ENCODE results near the gene RNASE4.

DNA sequence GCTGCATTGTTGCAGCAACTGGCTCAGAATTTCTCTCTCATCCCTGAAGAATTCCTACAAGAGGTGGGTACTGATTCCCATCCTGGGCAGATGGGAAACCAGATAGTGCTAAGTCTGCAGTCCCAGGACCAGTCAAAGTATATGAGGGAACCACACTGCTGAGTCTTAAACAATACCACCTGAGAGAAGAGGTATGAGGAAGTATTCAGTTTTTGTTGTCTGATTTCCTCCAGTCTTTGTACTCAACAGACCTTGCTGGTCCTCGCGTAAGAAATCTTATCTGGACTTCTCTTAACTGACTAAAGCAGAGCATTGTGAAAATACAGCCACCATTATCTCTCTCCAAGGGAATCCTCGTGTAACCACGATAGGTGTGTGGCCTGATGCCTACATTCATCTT is 57.8 kb downstream of the RNASE4 start:
- no peak for TF ChIP-seq MYC (IDR thresholded peaks at IDR 0.05; ENCODE audit: low read depth, low read length)
- no peak for TF ChIP-seq POLR2A (IDR thresholded peaks at IDR 0.05; ENCODE audit: extremely low read depth, insufficient read length)
- TF ChIP-seq, protein P1, sequence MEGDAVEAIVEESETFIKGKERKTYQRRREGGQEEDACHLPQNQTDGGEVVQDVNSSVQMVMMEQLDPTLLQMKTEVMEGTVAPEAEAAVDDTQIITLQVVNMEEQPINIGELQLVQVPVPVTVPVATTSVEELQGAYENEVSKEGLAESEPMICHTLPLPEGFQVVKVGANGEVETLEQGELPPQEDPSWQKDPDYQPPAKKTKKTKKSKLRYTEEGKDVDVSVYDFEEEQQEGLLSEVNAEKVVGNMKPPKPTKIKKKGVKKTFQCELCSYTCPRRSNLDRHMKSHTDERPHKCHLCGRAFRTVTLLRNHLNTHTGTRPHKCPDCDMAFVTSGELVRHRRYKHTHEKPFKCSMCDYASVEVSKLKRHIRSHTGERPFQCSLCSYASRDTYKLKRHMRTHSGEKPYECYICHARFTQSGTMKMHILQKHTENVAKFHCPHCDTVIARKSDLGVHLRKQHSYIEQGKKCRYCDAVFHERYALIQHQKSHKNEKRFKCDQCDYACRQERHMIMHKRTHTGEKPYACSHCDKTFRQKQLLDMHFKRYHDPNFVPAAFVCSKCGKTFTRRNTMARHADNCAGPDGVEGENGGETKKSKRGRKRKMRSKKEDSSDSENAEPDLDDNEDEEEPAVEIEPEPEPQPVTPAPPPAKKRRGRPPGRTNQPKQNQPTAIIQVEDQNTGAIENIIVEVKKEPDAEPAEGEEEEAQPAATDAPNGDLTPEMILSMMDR (IDR thresholded peaks at IDR 0.05; ENCODE audit: low read depth, low read length) = no peak
- TF ChIP-seq, protein P2, sequence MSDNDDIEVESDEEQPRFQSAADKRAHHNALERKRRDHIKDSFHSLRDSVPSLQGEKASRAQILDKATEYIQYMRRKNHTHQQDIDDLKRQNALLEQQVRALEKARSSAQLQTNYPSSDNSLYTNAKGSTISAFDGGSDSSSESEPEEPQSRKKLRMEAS (IDR thresholded peaks at IDR 0.05; ENCODE audit: low read depth, low read length) = no peak
